GM15510 (cell line): ENCODE results near the gene CNPPD1.
A peak's percentile ranks its signal among the peaks of the same experiment; 100 is the strongest.

ENCODE experiments used
- POLR2A ChIP-seq: IDR thresholded peaks from 3 replicates; pipeline ENCODE4 v1.6.1; 2011; ENCODE audit warnings: borderline replicate concordance; ENCODE audit not compliant: insufficient read length; ENCODE audit errors: extremely low read depth

CNPPD1 gene

DNA sequence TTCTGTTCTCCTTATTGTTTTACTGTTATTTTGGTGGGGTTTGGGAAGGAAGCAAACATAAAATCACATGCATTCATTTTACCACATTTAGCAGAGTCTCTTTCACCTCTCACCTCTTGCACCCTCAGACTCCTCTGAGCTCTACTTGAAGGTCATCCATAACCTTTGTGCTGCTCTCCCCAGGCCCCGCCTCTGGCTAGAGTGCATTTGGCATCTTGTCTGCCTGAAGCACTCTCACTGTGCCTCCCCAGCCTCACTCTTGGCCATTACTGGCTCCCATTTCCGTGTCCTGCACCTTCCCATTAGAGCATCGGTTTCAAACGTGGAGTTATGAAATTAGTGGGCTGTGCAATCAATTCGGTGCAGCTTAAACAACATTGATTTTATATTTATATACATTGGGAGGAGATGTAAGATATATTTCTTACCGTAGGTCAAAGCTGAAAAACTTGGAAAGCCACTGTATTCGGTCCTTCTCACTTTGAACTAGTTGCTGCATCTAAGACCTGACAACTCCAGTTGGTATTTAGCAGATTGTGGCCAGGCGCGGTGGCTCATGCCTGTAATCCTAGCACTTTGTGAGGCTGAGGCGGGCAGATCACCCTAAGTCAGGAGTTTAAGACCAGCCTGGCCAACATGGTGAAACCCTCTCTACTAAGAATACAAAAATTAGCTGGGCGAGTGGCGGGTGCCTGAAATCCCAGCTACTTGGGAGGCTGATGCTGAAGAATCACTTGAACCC lies 22.9 kb upstream of the CNPPD1 start:
- TF ChIP-seq POLR2A = no peak

DNA sequence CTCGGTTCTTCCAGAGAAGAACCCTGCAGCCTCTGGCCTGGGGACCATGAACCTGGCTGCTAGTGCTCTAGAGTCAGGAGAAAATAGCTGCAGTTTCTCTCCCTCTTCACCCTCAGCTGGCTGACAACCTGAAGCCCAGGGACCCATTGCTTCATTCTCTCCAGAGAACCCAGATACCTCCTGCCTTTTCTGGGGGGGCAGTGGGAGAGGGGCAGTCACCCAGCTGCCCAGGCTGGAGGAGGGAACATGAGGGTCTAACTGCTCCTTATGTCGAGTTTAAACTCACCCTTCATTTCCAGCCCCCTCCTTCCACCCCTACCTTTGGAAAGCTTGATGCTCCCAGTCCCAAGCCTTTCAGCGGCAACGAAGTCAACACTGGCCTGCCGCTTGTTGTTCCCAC lies 22.2 kb upstream of the CNPPD1 start:
- no peak for TF ChIP-seq POLR2A

DNA sequence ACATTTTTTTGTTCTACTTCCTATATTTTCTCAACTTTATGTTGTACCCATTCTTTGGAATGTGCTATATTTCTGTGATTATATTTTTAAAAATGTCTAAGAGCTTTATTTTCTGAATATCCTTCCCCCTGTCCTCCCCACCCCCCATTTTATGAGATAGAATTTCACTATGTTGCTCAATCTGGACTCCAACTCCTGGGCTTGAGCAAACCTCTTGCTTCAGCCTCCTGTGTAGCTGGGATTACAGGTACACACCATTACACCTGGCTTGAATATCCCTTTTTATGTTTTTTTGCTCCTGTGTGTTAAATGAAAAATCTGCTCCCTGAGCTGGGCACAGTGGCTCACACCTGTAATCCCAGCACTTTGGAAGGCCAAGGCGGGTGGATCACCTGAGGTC lies 20.7 kb upstream of the CNPPD1 start:
- TF ChIP-seq POLR2A = no peak

DNA sequence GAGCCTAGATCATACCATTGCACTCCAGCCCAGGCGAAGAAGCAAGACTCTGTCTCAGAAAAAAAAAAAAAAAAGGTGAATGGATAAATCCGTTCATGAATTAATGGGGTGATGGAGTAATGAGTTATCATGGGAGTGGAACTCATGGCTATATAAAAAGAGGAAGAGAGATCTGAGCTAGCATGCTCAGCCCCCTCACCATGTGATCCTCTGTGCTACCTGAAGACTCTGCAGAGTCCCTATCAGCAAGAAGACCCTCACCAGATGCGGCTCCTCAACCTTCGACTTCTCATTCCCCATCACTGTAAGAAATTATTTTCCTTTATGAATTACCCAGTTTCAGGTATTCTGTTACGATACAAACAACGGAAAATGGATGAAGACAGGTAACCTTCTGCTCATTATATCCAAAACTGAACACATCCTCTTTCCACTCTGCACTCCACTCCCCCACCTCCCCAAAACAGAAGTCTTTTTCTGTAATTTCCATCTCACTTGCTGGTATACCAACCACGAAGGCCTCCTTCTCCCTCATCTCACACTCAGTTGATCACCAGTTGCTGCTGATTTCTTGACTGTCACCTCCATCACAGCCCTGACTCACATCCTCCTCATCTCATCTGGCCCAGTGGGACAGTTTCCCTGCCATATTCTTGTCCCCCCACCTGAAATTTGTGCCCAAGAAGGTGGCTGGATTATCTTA lies 10.2 kb upstream of the CNPPD1 start:
- TF ChIP-seq POLR2A = no peak

DNA sequence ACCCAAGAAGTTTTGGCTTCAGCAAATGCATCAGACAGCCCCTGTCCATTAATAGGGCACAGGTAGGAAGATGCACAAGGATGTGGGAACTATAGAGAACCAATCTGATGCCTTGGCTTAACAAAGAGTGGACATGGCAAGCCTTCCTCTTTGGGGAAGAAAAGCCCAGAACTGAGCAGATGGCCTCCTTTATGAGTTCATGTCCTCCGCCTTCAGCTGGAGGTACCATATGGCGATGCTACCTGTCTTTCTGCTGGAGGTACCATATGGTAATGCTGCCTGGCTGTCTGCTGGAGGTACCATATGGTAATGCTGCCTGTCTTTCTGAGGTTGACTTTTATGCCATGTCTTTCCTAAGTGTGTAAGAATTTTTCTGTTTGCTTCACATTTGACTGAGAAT lies 7.4 kb upstream of the CNPPD1 start:
- no peak for TF ChIP-seq POLR2A

DNA sequence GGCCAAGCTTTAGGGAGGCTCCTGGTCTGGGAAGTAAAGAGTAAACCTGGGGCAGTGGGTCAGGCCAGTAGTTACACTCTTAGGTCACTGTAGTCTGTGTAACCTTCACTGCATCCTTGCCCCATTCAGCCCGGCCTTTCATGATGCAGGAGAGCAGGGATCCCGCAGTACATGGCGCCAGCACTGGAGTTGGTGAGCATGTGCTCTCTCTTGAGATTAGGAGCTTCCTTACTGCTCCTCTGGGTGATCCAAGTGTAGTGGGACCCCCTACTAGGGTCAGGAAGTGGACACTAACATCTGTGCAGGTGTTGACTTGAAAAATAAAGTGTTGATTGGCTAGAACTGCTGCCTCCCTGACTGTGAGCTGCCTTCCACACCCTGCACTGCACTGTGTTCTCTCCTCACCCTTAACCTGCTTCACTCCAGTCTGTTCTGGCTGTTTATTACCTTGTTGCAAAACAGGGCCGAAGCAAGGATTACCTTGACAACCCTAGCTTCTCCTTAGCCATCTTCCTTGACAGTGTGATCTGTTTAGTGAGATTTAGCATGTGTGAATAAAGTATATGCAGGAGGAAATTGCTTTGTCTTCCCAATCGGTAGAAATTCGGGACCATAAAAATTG lies 6.5 kb upstream of the CNPPD1 start:
- TF ChIP-seq POLR2A = no peak

DNA sequence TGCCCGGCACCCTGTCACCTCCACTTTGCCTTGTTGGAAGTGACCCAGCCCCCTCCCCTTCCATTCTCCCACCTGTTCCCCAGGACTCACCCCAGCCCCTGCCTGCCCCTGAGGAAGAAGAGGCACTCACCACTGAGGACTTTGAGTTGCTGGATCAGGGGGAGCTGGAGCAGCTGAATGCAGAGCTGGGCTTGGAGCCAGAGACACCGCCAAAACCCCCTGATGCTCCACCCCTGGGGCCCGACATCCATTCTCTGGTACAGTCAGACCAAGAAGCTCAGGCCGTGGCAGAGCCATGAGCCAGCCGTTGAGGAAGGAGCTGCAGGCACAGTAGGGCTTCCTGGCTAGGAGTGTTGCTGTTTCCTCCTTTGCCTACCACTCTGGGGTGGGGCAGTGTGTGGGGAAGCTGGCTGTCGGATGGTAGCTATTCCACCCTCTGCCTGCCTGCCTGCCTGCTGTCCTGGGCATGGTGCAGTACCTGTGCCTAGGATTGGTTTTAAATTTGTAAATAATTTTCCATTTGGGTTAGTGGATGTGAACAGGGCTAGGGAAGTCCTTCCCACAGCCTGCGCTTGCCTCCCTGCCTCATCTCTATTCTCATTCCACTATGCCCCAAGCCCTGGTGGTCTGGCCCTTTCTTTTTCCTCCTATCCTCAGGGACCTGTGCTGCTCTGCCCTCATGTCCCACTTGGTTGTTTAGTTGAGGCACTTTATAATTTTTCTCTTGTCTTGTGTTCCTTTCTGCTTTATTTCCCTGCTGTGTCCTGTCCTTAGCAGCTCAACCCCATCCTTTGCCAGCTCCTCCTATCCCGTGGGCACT lies 5.8 kb upstream of the CNPPD1 start:
- TF ChIP-seq POLR2A = no peak

DNA sequence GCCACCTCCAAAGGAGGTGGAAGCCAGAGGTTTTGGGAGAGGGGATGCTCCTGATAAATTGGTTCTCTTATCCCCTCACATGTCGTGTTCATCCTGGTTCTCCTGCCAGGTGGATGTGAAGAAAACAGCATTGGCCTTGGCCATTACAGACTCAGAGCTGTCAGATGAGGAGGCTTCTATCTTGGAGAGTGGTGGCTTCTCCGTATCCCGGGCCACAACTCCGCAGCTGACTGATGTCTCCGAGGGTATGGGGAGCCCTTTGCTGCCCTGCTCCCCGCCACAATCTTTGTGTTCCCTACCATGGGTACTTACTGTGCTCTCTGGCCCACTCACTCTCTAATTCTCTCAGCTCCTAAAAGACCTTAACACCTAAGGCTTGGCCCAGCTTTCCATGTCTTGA lies 4.8 kb upstream of the CNPPD1 start:
- TF ChIP-seq POLR2A = no peak

DNA sequence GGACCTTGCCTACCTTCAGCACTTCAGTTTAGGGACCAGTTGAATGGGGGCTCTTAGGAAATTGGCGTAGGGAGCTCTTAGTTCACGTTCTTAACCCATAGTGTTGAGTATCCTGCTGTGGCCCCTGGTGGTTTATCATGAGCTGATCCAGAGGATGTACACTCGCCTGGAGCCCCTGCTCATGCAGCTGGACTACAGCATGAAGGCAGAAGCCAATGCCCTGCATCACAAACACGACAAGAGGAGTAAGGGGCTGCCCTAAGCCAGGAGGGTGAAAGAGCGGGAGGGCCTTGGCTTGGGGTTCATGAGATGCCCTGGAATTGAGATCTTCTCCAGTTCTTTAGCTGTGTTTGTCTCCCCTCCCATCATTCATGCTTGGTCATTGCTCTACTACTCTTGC lies 4.2 kb upstream of the CNPPD1 start:
- TF ChIP-seq POLR2A = no peak

DNA sequence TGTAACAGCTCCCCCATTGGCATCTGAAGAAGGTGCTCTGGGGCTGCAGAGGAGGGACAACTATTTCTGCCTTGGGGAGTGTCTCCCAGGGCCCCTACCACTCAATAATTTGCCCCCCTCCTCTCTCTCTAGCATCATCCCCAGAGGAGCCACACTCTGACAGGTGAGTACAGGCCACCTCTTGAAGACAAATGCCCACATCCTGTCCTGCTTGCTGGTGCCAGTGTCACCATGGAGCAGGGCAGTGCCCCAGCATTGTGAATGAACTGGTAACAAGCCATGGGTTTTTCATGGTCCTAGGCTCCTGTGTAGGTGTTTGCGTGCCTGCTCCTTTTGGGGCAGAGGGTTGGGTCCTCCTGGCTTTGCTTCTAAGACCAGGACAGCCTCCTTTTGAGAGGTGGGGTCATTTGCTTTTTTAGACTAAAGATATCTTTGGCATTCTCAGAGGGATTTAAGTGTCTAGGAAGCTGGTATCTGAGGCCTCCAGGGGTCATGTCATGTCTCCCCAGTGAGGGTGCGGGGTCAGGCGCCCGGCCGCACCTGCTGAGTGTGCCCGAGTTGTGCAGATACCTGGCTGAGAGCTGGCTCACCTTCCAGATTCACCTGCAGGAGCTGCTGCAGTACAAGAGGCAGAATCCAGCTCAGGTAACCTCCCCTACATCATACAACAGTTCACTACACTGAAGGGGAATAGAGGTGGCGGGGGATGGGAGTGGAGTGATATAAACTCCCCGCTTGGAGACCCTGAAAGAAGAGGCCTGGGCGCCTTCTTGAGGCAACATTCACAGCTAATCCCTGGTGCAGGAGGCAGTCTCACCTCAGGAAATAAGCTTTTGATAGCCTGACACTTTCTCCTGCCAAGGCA lies 3.1 kb upstream of the CNPPD1 start:
- TF ChIP-seq POLR2A = no peak

DNA sequence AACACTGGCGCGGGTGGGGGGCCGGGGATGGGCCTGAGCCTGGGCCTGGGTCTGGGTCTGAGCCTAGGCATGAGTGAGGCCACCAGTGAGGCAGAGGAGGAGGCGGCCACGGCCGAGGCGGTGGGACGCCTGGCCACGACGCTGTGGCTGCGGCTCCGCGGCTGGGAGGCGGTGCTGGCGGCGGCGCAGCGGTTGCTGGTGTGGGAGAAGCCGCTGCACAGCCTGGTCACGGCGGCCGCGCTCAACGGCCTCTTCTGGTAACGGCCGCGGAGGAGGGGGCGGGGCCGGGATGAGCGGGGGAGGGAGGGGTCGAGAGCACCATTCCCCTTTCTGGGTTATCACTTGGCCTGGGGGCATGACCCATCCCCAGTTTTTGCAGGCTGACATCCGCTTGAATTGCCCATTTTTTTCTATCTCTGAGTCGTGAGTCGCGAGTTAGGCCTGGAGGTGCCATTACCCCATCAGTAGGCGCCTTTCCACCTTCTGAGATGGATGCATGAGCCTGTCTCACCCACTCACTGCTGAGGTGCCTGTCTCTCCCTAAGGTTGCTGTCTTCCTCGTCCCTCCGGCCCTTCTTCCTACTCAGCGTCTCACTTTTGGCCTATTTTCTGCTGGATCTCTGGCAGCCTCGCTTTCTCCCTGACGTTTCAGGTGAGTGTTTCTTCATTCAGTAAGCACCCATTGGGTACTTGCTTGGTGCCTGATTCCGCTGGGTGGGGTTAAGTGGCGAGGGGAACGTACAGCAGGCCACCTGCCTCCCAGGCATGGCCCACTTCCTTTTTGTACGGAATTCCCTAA lies 1.9 kb upstream of the CNPPD1 start:
- no peak for TF ChIP-seq POLR2A

DNA sequence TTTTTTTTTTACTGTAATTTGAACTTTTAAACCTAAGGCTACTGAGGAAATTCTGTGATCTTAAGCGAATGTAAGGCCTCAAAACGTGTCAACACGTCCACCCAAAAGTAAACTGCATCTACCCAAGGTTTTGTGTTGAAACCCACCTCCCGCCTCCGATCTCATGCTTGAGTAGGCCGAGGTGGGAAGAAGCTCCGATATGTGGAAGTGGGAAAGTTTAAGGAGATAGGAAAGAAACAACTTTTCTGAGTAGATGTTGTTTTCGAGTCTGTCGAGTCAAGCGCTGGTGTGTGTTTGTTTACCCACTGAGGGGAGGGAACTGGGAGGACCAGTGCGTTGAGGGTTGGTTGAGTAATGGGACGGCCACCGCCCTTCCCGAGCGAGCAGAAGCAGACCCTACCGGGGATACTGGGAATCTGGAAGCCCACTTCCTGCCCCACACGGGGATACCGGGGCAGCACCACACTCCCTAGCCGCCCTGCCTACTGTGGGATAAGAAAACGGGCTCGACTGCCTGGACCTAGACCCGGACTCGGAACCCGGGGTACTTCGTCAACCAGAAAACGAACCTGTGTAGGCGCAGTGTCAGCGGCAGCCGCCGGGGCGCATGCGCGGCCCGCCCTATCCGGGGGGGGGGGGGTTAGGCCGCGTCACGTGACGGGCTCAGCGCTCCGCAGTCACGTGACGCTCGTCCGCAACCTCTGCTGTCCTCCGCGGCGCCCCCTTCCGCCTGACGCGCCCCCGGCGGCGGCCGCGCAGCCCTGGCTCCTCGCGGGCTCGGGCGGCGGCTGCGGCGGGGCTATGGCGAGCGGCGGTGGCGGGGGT lies 1.0 kb upstream of the CNPPD1 start, which contains the start of gene RETREG2:
RETREG2 (plus strand) TSS at position 724 of the 825 bp plus-strand sequence; CDS start at position 802, 78 bp downstream.
- TF ChIP-seq POLR2A = peak; percentile 89
